Osteoblast (primary cell): ENCODE data around the gene MLF1. TPM values are rescaled to one million over a fixed set of nuclear protein-coding genes. Genes with fewer than 3 reads are reported as not detected.
A peak's percentile ranks its signal among the peaks of the same experiment; 100 is the strongest.

Experiments used
- DNase-seq: peaks from one replicate; pipeline ENCODE4 v3.0.0; 2011; ENCODE audit warnings: low spot score, mixed read lengths; ENCODE audit not compliant: insufficient read length; ENCODE audit errors: missing footprints
- H2AFZ ChIP-seq: 2 replicates; pipeline ENCODE4 v1.6.0; 2011; ENCODE audit warnings: mild to moderate bottlenecking, low read length
- H3K27ac ChIP-seq: 2 replicates; pipeline ENCODE4 v1.5.1; 2011; ENCODE audit warnings: mild to moderate bottlenecking, low read depth, low read length, moderate library complexity
- H3K27me3 ChIP-seq: 2 replicates; pipeline ENCODE4 v1.6.0; 2012; ENCODE audit warnings: mild to moderate bottlenecking, control low read depth, inconsistent platforms, low read length, moderate library complexity; ENCODE audit not compliant: insufficient read depth
- H3K36me3 ChIP-seq: 2 replicates; pipeline ENCODE4 v1.5.1; 2011; ENCODE audit warnings: mild to moderate bottlenecking, low read length, control low read depth, moderate library complexity; ENCODE audit not compliant: insufficient read depth
- H3K4me1 ChIP-seq: 2 replicates; pipeline ENCODE4 v1.5.1; 2011; ENCODE audit warnings: mild to moderate bottlenecking, low read length, control low read depth, moderate library complexity; ENCODE audit not compliant: insufficient read depth
- H3K4me2 ChIP-seq: 2 replicates; pipeline ENCODE4 v1.6.0; 2011; ENCODE audit warnings: mild to moderate bottlenecking, low read length; ENCODE audit not compliant: insufficient read depth
- H3K4me3 ChIP-seq: fragments of 200-600 bp; sonication (generic); 3 replicates; pipeline ENCODE4 v1.5.1; 2012; ENCODE audit warnings: mild to moderate bottlenecking, low read length, inconsistent platforms; ENCODE audit not compliant: insufficient read depth
- H3K79me2 ChIP-seq: 2 replicates; pipeline ENCODE4 v1.6.0; 2012; ENCODE audit warnings: mild to moderate bottlenecking, low read length, control low read depth, inconsistent platforms; ENCODE audit not compliant: insufficient read depth
- H3K9me3 ChIP-seq: 2 replicates; pipeline ENCODE4 v1.5.1; 2011; ENCODE audit warnings: low read depth, low read length, control low read depth
- H4K20me1 ChIP-seq: 2 replicates; pipeline ENCODE4 v1.6.0; 2012; ENCODE audit warnings: mild to moderate bottlenecking, low read length, control low read depth; ENCODE audit not compliant: insufficient read depth
- total RNA-seq: library from RNA; depleted of rRNA; stranded (reverse); fragments of >200 nt; gene quantifications from 2 replicates; pipeline ENCODE4 v1.2.3, GENCODE V29; 2012
- TF ChIP-seq, protein P1 (sequence below): IDR thresholded peaks from 2 replicates; pipeline ENCODE4 v1.5.1; 2011; ENCODE audit warnings: mild to moderate bottlenecking, low read depth, low read length, moderate library complexity; ENCODE audit errors: extremely low read depth

Gene MLF1
- total RNA-seq, 1 donor, result 14.1 TPM

DNA sequence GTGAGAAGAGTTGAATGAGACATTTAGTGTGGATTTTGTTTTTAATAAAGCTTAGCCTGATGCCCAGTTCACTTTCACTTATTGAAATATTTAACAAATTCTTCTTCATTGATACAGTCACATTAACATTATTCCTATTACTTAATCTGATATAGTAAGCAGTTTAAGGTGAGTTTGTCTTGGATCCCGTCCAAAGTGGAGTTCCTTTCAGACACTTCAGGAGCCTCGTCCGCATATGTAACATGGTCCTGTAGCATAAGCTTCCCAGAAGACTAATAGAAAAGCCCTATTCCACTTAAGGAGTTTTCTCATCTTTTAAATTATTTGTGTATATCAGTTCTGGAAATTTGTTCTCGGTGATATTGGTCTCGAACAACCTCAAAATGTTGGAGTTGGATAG lies 39.7 kb upstream of the MLF1 start:
- no peaks in the 10 kb centered on the region for H3K9me3 ChIP-seq
- no peak for DNase-seq
- H3K4me2 ChIP-seq, result no peak overlapping the region
- TF ChIP-seq, protein P1, sequence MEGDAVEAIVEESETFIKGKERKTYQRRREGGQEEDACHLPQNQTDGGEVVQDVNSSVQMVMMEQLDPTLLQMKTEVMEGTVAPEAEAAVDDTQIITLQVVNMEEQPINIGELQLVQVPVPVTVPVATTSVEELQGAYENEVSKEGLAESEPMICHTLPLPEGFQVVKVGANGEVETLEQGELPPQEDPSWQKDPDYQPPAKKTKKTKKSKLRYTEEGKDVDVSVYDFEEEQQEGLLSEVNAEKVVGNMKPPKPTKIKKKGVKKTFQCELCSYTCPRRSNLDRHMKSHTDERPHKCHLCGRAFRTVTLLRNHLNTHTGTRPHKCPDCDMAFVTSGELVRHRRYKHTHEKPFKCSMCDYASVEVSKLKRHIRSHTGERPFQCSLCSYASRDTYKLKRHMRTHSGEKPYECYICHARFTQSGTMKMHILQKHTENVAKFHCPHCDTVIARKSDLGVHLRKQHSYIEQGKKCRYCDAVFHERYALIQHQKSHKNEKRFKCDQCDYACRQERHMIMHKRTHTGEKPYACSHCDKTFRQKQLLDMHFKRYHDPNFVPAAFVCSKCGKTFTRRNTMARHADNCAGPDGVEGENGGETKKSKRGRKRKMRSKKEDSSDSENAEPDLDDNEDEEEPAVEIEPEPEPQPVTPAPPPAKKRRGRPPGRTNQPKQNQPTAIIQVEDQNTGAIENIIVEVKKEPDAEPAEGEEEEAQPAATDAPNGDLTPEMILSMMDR, result no peak
- H2AFZ ChIP-seq, result no peak overlapping the region
- H3K79me2 ChIP-seq, result no peaks in the 10 kb centered on the region
- no peak overlapping the region for H3K4me3 ChIP-seq
- H3K36me3 ChIP-seq, result no peaks in the 10 kb centered on the region
- H3K27me3 ChIP-seq, result no peaks in the 10 kb centered on the region
- H4K20me1 ChIP-seq, result no peaks in the 10 kb centered on the region
- no peak overlapping the region for H3K27ac ChIP-seq
- H3K4me1 ChIP-seq, result no peaks in the 10 kb centered on the region

GRCh38 chr3:158532099-158532734 lies 38.8 kb upstream of the MLF1 start:
- Histone ChIP-seq H3K79me2 (no peaks in the 10 kb centered on the region), H2AFZ (no peak overlapping the region), H3K36me3 (no peaks in the 10 kb centered on the region), H4K20me1 (no peaks in the 10 kb centered on the region), H3K9me3 (no peaks in the 10 kb centered on the region), H3K4me3 (no peak overlapping the region), H3K27me3 (no peaks in the 10 kb centered on the region), H3K27ac (no peak overlapping the region), H3K4me1 (no peaks in the 10 kb centered on the region), H3K4me2 (no peak overlapping the region)
- DNase-seq, result no peak
- TF ChIP-seq, protein P1, result peak; percentile 69

DNA sequence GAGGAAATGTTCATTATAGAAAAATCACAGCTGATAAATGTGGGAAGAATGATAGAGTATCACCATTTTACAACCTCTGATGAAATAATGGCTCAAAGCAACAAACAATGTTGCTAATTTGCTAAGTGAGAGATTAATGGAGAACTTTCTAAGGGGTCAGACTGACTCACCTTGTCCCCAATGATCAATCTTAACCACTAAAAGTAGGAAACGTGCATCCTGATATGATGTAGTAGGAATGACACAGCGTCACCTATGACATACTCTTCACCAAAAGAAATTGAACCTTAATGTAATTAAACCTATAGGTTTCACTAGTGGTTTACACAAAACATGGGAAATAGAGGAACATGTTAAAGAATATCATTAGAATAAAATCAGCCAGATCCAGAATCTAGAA lies 35.1 kb upstream of the MLF1 start:
- Histone ChIP-seq H3K4me2 (no peak overlapping the region), H3K4me3 (no peak overlapping the region), H3K9me3 (no peaks in the 10 kb centered on the region), H3K27ac (no peak overlapping the region), H3K27me3 (no peaks in the 10 kb centered on the region), H3K36me3 (no peaks in the 10 kb centered on the region), H4K20me1 (no peaks in the 10 kb centered on the region), H2AFZ (no peak overlapping the region), H3K79me2 (no peaks in the 10 kb centered on the region), H3K4me1 (no peaks in the 10 kb centered on the region)
- TF ChIP-seq, protein P1, result no peak
- DNase-seq, result no peak

DNA sequence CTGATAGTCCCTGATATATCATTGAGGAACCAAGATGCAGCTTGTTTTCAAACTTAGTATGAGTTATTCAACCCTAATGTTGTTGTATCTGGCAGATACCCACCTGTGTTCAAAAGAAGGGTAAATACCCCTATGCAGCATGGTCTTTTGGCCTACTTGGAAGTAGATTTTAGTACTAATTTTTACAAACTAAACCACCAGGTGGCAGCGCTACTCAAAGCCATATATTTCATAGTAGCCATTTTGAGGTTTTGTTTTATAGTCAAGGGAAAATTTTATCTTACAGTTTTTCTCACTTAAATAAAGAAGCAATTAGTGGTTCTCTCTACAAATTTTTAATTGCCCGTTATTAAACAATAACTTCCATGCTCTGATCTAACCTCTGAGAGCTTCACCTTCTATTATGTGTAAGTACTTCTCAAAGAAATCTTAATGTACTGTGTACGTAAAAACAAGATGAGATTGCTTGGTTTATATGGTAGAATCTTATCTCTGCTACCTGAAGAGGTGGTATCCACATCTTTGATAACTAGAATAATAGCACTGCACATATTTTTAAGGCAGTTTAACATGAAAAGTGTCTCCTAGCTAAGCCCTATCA lies 31.5 kb upstream of the MLF1 start:
- H3K27me3 ChIP-seq, result no peaks in the 10 kb centered on the region
- no peak for DNase-seq
- peak overlapping the region; percentile 92 for H2AFZ ChIP-seq
- peak overlapping the region; percentile 31 for H3K27ac ChIP-seq
- no peaks in the 10 kb centered on the region for H3K79me2 ChIP-seq
- TF ChIP-seq, protein P1, result peak; percentile 70
- no peaks in the 10 kb centered on the region for H4K20me1 ChIP-seq
- H3K4me3 ChIP-seq, result no peak overlapping the region
- no peaks in the 10 kb centered on the region for H3K9me3 ChIP-seq
- H3K4me1 ChIP-seq, result no peaks in the 10 kb centered on the region
- H3K36me3 ChIP-seq, result no peaks in the 10 kb centered on the region
- no peak overlapping the region for H3K4me2 ChIP-seq
